Spleen (tissue), 11 donors: ENCODE results near the gene RBMS3. TPM values are rescaled to one million over a fixed set of nuclear protein-coding genes. Genes with fewer than 3 reads are reported as not detected.

Experiments used
- DNase-seq: peaks from one replicate; pipeline ENCODE4 v3.0.0-alpha.2; 2020
- H3K27ac ChIP-seq, 8 donors: fragments of 200-600 bp; sonication (generic) in 7 of 8; 1 replicate in 4 of 8; 2 replicates in 4 of 8; pipeline versions ENCODE4 v1.5.0 to v1.8.0; 2016 to 2021; ENCODE audit warnings: inconsistent platforms in 4 of 8, mild to moderate bottlenecking in 4 of 8, moderate library complexity in 1 of 8
- H3K27me3 ChIP-seq, 7 donors: fragments of 200-600 bp; sonication (generic) in 6 of 7; replicated peaks in 1 of 7; 1 replicate in 4 of 7; 2 replicates in 3 of 7; pipeline versions ENCODE4 v1.5.0 to v1.8.0; 2016 to 2021; ENCODE audit warnings: inconsistent platforms in 3 of 7, mild to moderate bottlenecking in 1 of 7
- H3K36me3 ChIP-seq, 6 donors: fragments of 200-600 bp; sonication (generic) in 5 of 6; 1 replicate in 4 of 6; 2 replicates in 2 of 6; pipeline versions ENCODE4 v1.5.0 to v1.8.0; 2016 to 2021; ENCODE audit warnings: inconsistent platforms in 2 of 6
- H3K4me1 ChIP-seq, 6 donors: fragments of 200-600 bp; sonication (generic) in 5 of 6; 1 replicate in 3 of 6; 2 replicates in 3 of 6; pipeline versions ENCODE4 v1.5.0 to v1.8.0; 2016 to 2021; ENCODE audit warnings: inconsistent platforms in 3 of 6
- H3K4me3 ChIP-seq, 8 donors: fragments of 200-600 bp; sonication (generic) in 7 of 8; 1 replicate in 4 of 8; 2 replicates in 4 of 8; pipeline versions ENCODE4 v1.5.0 to v1.8.0; 2016 to 2021; ENCODE audit warnings: inconsistent platforms in 4 of 8, mild to moderate bottlenecking in 4 of 8, moderate library complexity in 2 of 8
- H3K9me3 ChIP-seq, 8 donors: fragments of 200-600 bp; sonication (generic) in 7 of 8; 1 replicate in 4 of 8; 2 replicates in 4 of 8; pipeline versions ENCODE4 v1.5.0 to v1.8.0; 2016 to 2021; ENCODE audit warnings: inconsistent platforms in 4 of 8
- POLR2A ChIP-seq, 3 donors: fragments of 450-650 bp; IDR thresholded peaks; one replicate each; pipeline ENCODE4 v1.5.1; 2017; ENCODE audit warnings: antibody characterized with exemption in 3 of 3, mild to moderate bottlenecking in 1 of 3
- POLR2AphosphoS5 ChIP-seq, 3 donors: sonication (generic); formaldehyde crosslinking; IDR thresholded peaks; one replicate each; pipeline ENCODE4 v1.5.1; 2017; ENCODE audit warnings: antibody characterized with exemption in 3 of 3
- WGBS, 5 donors: extraction: QIAGEN DNeasy Blood & Tissue Kit in 3 of 5; methylation state at CpG; one replicate each; pipeline versions ENCODE4 v1.1.5 to v1.1.7; 2013 to 2018; 5-methylcytosine and 5-hydroxymethylcytosine counted together
- intact Hi-C: fragments of 100-400 bp; cut with DNase I; formaldehyde crosslinking; loops from one replicate; pipeline ENCODE4 v1.15.0; 2023; ENCODE audit warnings: low total_unique reads
- polyA plus RNA-seq, 3 donors: library from polyadenylated mRNA; stranded (reverse); fragments of 200-250 nt; gene quantifications; one replicate each; pipeline ENCODE4 v1.2.1, GENCODE V29; 2013
- total RNA-seq, 7 donors: library from RNA; depleted of rRNA in 3 of 7; stranded (reverse); fragments of >200 nt in 3 of 7; fragmentation: NEBNext Ultra II Directional in 4 of 7; extraction: Animal tissue kit (Norgen Biotek cat#: 25700) in 4 of 7; gene quantifications; one replicate each; pipeline versions ENCODE4 v1.1.0 to v1.2.1, GENCODE V29; 2016 to 2021
- TF ChIP-seq, protein P1 (sequence below), 11 experiments: fragments of 200-600 bp in 7 of 11; fragments of 450-650 bp in 4 of 11; sonication (generic) in 4 of 11; IDR thresholded peaks in 8 of 11; conservative IDR thresholded peaks in 3 of 11; 1 replicate in 7 of 11; 2 replicates in 4 of 11; pipeline versions ENCODE4 v1.4.0 to v1.8.0; 2016 to 2021; ENCODE audit warnings: antibody characterized with exemption in 11 of 11, inconsistent platforms in 4 of 11, mild to moderate bottlenecking in 1 of 11
- donor health status: healthy with polysubstance abuse.
- donor health status: DM: no; HTN: no; CAD: no; lungs with moderate emphysema.
- donor health status: DM: no; HTN: no; CAD: no.
- donor health status: Bipolar disorder and iron deficiency.
- donor health status: healthy.
- donor health status: DM: no; HTN: no; CAD: no.
- donor health status: DM: yes; HTN: yes; CAD: no.

Gene RBMS3
- total and polyA plus RNA-seq, 10 donors: 2.6 to 81.9 (median 52.5) TPM

DNA sequence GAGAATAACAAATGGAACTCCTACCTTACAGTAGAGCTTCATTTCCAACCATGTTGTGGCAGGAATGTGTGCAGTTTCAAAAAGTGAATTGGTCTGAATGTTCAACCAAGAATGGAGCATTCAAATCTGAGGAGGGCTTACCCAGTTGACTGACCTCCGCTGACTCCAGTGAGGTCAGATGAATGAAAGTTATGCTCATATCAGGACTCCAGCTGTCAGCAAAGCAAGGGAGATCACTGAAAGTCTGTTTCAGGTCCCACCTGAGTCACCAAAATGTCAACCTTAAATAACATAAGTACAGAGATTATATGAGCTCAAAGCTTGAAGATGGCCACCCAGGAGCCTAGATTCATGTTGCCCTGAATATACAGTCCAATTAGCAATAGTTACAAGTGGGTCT lies 473.5 kb downstream of the RBMS3 start:
- TF ChIP-seq, protein P1, sequence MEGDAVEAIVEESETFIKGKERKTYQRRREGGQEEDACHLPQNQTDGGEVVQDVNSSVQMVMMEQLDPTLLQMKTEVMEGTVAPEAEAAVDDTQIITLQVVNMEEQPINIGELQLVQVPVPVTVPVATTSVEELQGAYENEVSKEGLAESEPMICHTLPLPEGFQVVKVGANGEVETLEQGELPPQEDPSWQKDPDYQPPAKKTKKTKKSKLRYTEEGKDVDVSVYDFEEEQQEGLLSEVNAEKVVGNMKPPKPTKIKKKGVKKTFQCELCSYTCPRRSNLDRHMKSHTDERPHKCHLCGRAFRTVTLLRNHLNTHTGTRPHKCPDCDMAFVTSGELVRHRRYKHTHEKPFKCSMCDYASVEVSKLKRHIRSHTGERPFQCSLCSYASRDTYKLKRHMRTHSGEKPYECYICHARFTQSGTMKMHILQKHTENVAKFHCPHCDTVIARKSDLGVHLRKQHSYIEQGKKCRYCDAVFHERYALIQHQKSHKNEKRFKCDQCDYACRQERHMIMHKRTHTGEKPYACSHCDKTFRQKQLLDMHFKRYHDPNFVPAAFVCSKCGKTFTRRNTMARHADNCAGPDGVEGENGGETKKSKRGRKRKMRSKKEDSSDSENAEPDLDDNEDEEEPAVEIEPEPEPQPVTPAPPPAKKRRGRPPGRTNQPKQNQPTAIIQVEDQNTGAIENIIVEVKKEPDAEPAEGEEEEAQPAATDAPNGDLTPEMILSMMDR (IDR thresholded peaks at IDR 0.05 in 8 of 11, conservative IDR thresholded peaks at IDR 0.05 in 3 of 11): no peak
- 78 to 95% (median 90%) methylated on average over 1 of the region's 1 CpG for WGBS, 5 donors
- Histone ChIP-seq H3K27me3 (no peaks in the 10 kb centered on the region), H3K27ac (no peak overlapping the region), H3K9me3 (no peaks in the 10 kb centered on the region), H3K4me3 (no peak overlapping the region), H3K4me1 (peaks cover 0 to 17% (median 5%) of the 10 kb centered on the region in 6 donors), H3K36me3 (no peaks in the 10 kb centered on the region)
- intact Hi-C loops: no loop called here
- DNase-seq: no peak

DNA sequence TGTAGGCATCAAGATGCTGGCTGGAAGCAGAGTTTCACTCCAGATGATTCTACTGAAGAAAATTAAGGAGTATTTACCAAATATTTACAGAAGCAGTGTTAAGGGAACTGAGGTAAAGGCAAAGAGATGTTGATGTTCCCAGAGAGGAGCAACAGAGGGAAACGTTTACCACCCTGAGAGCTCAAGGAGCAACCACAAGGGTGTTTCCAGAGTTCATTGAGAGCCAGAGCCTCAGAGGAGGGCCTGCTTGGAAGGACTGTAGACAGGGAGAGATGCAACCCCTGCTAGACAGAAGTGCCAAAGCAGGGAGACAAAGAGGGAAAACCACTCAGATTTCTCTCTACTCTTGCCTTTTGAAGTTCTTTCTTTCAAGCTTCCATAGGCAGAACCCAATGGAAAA lies 474.5 kb downstream of the RBMS3 start:
- intact Hi-C loops: no loop called here
- no peak for DNase-seq
- Histone ChIP-seq H3K36me3 (no peaks in the 10 kb centered on the region), H3K4me3 (no peak overlapping the region), H3K9me3 (no peaks in the 10 kb centered on the region), H3K4me1 (peaks cover 0 to 24% (median 9%) of the 10 kb centered on the region in 6 donors), H3K27ac (no peak overlapping the region), H3K27me3 (no peaks in the 10 kb centered on the region)
- TF ChIP-seq, protein P1 (IDR thresholded peaks at IDR 0.05 in 8 of 11, conservative IDR thresholded peaks at IDR 0.05 in 3 of 11): no peak
- TF ChIP-seq POLR2AphosphoS5 (IDR thresholded peaks at IDR 0.05) (no peak), POLR2A (IDR thresholded peaks at IDR 0.05) (no peak)
- WGBS, 5 donors: 59 to 90% (median 71%) methylated on average over 1 of the region's 1 CpG

DNA sequence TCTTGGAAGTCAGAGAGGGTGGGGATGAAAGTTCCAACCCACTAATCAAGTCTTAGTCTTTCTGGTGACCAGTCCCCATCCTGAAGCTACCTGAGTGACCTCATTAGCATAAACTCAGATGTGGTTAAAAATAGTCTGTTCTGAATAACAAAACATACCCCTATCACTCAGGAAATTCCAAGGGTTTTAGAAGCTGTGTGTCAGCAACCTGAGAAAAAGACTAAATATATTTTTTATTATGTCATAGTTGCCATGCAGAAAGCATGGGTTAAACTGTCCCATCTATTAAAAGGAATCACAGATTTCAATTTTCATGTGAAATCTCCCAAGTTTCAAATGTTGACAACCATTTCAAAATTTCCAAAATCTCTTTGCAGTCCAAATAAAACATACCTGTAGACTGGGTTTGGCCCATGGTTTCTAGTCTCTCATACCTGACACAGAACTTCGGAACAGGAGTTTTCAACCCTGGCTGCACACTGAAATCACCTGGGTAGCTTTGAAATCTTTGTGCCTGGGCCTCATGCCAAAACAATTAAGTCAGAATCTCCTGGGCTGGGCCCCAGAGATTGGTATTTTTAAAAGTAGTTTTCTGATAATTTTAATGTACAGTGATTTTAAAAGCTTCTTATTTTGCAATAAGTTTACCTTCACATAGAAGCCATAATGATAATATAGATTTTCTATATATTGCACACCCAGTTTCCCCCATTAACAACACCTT lies 476.3 kb downstream of the RBMS3 start:
- no peak for DNase-seq

DNA sequence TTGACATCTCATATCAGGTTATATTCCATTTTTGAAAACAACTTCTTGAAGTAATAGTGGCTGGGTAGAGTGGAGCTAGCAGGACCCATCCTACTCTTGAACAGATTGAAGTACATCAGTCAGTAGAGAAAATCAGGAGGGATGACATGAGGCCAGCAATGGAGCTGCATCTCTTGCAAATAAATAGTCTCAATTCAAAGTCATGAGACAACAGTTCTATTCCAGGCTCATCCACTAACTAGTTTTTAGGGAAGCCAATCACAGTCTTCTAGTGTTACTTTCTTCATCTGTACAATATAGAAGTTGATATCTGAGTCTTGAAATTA lies 477.2 kb downstream of the RBMS3 start:
- Histone ChIP-seq H3K27me3 (no peaks in the 10 kb centered on the region), H3K27ac (peak overlapping the region in 6 of 8 donors; percentile 27 to 68 (median 40)), H3K4me3 (no peak overlapping the region), H3K4me1 (peaks cover 0 to 24% (median 9%) of the 10 kb centered on the region in 6 donors), H3K9me3 (no peaks in the 10 kb centered on the region), H3K36me3 (no peaks in the 10 kb centered on the region)
- TF ChIP-seq POLR2A (IDR thresholded peaks at IDR 0.05) (no peak), POLR2AphosphoS5 (IDR thresholded peaks at IDR 0.05) (no peak)
- TF ChIP-seq, protein P1 (IDR thresholded peaks at IDR 0.05 in 8 of 11, conservative IDR thresholded peaks at IDR 0.05 in 3 of 11): no peak
- intact Hi-C loops: no loop called here
- DNase-seq: no peak

More for the DNA sequence above, 476.3 kb downstream of the RBMS3 start:
- intact Hi-C loops: no loop called here
- no peak overlapping the region for H3K4me3 ChIP-seq
- H3K27me3 ChIP-seq: no peaks in the 10 kb centered on the region
- no peaks in the 10 kb centered on the region for H3K36me3 ChIP-seq
- no peaks in the 10 kb centered on the region for H3K9me3 ChIP-seq
- H3K4me1 ChIP-seq: peaks cover 0 to 24% (median 9%) of the 10 kb centered on the region in 6 donors
- WGBS, 5 donors: 88 to 96% (median 91%) methylated on average over 1 of the region's 1 CpG
- peak overlapping the region in 1 of 8 donors; percentile 51 for H3K27ac ChIP-seq
- TF ChIP-seq POLR2AphosphoS5 (IDR thresholded peaks at IDR 0.05): no peak
- TF ChIP-seq, protein P1 (IDR thresholded peaks at IDR 0.05 in 8 of 11, conservative IDR thresholded peaks at IDR 0.05 in 3 of 11): no peak
